GM12872 (cell line): Measurements from ENCODE around the gene TRMT1.

Experiments
- TF ChIP-seq, protein P1 (sequence below): IDR thresholded peaks from 3 replicates; pipeline ENCODE4 v1.5.1; 2011; ENCODE audit warnings: low read depth, mild to moderate bottlenecking, low read length, moderate library complexity; ENCODE audit not compliant: insufficient read depth

The TRMT1 gene

DNA sequence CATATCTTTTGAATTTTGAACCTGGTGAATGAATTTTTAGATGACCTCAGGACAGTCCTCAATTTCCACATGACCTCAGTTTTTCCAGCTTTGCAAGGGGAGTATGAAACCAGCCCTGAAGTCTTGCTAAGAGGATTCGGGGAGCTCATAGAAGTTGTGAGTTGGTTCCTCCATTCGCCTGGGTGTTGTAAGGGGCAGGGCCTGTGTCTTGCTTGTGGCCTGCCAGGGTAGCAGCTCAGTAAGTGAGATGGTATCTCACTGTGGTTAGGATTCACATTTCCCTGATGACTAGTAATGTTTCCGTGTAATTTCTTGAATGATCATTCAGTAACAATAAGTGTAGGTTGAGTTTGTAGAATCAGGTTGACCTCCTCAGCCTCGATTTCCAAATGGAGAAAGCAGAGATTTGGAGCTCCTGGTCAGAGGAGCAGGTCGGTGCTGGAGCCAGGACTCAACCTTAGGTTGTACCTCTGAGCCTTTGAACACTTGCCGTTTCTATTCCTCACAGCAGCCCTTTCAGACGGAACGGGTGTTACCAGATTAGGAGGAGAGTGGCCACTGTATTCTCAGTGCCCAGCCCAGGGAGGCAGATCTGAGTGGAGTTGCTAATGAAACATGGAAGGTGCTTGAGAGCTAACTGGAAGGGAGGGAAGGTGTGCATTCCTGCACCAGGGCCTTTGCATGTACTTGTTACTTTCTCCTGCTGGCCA is 16.1 kb upstream of the TRMT1 start:
- TF ChIP-seq, protein P1, sequence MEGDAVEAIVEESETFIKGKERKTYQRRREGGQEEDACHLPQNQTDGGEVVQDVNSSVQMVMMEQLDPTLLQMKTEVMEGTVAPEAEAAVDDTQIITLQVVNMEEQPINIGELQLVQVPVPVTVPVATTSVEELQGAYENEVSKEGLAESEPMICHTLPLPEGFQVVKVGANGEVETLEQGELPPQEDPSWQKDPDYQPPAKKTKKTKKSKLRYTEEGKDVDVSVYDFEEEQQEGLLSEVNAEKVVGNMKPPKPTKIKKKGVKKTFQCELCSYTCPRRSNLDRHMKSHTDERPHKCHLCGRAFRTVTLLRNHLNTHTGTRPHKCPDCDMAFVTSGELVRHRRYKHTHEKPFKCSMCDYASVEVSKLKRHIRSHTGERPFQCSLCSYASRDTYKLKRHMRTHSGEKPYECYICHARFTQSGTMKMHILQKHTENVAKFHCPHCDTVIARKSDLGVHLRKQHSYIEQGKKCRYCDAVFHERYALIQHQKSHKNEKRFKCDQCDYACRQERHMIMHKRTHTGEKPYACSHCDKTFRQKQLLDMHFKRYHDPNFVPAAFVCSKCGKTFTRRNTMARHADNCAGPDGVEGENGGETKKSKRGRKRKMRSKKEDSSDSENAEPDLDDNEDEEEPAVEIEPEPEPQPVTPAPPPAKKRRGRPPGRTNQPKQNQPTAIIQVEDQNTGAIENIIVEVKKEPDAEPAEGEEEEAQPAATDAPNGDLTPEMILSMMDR, result no peak

DNA sequence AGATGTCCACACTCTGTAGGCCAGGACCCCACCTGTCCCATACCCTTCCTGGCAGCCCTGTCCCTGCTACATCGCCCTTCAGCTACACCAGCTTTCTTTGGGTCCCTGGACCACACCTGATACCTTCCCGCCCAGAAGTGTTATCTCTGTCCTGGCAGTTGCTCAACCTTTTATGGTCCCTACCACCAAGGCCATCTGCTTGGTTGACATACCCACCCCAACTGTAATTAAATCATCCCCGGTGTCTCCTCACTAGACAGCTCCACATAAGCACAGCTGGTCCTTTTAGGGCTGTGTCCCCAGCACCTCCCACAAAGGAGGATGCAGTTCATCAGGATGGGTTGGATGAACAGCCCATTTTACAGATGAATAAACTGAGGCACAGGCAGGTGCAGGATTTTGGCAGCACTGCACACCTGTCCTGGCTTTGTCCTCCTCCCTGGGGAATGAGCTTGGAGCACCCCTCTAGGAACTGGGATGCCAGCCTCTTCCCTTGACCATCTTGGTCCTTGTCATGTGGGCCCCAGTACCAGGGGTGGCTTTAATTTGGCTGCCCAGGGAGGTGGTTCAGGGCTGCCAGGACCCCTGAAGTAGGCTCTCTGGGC is 14.4 kb upstream of the TRMT1 start:
- TF ChIP-seq, protein P1, result no peak

DNA sequence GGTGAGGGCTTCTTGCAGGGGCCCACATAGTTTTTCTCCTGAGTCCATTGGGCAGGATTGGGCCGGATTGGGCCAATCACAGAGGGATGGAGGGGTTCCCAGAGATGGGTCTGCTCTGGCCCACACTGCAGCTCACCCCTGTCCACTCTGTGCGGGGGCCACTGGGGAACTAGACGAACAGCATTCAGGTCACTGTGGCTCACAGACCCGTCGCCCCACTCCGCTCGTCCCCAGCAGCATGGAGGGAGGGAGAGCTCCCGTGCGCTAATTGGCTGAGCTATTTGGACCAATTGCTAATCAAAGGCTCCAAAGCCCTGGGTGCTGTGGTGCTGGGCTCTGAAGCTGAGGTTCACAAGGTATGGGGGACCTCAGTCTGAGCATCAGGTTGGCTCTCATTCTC is 12.8 kb upstream of the TRMT1 start:
- TF ChIP-seq, protein P1, result no peak

DNA sequence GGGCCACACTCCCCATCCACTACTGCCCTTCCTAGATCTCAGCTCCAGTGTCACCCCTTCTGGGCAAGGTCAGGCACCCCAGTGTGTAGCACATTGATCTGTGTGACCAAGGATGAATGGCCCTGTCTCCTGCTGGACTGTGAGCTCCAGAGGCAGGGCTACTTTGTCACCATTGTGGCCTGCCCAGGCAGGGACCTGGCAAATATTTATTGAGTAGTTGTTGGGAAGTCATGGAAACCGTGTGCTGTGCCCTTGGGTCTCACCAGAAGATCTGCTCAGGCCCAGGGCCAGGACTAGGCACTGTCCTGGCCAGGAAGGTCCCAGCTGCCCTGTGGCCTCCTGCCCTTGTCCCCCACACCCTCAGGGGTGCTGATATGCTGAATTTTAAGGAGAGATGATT is 12.0 kb upstream of the TRMT1 start:
- TF ChIP-seq, protein P1, result no peak

DNA sequence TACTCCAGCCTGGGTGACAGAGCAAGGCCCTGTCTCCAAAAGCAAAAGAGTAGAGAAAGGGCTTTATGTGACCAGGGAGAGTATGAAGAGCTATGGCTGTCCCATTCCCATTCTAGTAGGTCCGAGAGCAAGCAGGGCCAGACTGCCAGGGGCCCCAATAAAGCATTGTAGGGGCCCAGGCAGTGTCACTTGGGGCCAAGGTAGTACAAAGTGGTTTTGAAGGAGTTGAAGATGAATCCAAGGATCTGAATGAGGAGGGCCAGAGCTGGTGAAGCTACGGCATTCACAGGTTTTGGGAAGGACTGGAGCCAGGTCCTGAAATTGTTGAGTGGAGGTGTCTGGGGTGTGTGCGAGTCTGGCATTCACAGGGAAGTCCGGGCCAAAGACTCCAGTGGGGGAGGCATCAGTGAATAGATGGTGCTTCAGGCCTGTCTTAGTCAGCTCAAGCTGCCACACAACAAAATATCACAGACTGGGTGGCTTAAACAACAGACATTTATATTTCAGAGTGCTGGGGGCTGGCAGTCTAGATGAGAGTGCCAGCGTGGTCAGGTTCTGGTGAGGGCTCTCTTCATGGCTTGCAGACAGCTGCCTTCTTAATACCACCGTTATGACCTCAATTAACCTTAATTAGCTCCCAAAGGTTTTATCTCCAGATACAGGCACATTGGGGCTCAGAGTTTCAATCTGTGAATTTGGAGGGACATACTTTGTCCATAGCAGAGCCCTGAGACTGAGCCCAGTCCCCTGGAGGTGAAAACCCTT is 11.5 kb upstream of the TRMT1 start:
- TF ChIP-seq, protein P1, result no peak

DNA sequence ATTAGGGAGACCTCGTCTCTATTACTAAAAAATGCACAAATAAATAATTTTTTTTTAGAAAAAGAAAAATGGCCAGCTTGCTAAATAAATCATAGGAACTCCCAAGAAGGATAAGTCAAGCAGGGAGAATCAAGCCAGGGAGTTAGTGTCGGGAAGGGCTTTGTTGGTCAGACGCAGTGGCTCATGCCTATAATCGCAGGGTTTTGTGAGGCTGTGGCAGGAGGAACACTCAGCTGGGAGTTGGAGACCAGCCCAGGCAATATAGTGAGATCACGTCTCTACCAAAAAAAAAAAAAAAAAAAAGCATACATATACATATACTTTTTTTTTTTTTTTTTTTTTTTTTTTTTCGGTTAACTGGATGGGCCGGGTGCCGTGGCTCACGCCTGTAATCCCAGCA is 10.5 kb upstream of the TRMT1 start:
- TF ChIP-seq, protein P1, result no peak

DNA sequence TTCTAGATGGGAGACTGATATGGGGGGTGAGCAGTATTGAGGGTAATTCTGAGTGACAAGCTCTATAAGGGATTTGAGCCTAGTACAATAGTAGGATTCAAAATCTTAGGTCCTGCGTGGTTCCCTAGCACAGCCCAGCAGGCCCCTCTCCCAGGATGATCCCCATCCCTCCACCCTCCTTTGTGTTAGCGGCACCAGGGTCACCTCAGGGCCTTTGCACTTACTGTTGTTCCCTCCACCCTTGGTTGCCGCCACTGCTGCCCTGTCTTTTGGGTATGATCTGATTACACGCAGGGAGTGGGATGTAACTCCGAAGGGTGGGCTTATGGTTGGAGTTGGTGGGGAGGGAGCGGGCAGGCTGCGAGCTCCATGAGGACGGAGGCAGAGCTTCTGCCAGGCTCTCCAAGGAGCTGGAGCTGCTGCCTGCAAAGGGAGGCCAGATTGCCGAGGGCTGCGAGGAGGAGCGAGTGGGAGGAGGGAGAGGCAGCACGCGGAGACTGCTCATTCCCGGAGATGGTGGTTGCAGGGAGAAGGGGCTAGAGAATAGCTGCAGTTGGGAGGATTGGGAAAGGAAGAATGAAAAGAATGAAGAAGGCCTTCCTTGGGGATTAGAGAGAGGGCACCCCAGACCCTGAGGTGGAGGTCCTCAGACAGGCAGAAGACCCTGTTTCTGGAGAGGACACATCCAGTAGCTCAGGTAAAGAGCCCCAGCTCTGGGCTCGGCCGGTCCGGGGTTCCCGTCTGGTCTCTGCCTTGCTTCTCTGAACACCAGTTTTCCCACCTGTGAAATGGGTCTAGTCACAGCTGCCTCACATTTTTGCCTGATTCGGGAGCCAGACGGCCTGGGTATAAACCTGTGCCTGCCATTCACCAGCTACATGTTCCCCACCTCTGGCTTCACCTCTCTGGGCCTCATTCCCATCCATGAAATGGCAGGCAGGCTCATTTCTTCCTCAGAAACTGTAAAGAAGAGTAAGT is 6.7 kb upstream of the TRMT1 start:
- TF ChIP-seq, protein P1, result no peak
